HG03442 (cell line): ENCODE measurements around the gene IDH3A.
A peak's percentile ranks its signal among the peaks of the same experiment; 100 is the strongest.

Experiments used
- ATAC-seq: cut with Tn5 transposase; IDR thresholded peaks from one replicate; pipeline ENCODE4 v1.9.1; 2021; ENCODE audit warnings: mild to moderate bottlenecking, moderate library complexity; ENCODE audit not compliant: unreplicated experiment

Gene IDH3A

DNA sequence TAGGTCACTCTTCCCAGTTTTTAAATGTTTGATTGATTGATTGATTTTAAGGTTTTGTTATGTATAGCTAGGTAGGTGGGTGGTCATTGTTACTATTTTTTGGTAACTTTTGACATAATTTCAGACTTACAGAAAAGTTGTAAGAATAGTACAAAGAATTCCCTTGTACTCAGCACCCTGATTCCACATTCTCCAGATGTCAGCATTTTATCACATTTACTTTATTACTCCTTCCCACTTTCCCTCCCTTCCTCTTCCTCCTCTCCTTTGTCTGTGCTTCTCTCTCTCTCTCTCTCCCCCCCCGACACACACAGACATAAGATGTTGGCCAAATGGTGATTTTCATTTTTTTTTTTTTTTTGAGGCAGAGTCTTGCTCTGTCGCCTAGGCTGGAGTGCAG is 14.8 kb downstream of the IDH3A start:
- no peak for ATAC-seq

DNA sequence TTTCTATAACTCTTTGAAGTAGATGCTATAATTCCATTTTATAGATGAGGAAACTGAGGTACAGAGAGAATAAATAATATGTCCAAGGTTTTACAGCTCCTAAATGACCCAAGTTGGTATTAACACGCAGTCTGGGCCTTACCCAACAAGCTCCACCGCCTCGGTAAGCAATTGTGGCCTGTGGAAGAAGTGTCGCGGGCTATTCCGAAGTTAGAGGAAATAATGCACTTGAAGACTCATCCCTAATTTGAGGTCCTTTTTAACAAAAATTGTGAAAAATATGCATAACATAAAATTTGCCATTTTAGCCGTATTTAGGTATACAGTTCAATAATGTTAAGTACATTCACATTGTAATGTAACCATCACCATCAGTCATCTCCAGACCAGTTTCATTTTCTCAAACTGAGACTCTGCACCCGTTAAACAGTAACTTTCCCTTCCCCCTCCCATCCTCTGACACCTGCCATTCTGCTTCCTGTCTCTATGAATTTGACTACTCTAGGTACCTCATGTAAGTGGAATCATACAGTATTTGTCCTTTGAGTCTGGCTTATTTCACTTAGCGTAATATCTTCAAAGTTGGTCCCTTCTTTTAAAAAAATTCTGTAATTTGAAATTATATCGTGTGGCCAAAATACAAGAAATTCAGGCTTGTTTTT is 18.2 kb downstream of the IDH3A start:
- peak; percentile 62 for ATAC-seq

GRCh38 chr15:78168608-78169007 is 19.4 kb downstream of the IDH3A start:
- no peak for ATAC-seq

- peak; percentile 54 for ATAC-seq
Observed at GRCh38 chr15:78170848-78171773, 21.9 kb downstream of the IDH3A start.

DNA sequence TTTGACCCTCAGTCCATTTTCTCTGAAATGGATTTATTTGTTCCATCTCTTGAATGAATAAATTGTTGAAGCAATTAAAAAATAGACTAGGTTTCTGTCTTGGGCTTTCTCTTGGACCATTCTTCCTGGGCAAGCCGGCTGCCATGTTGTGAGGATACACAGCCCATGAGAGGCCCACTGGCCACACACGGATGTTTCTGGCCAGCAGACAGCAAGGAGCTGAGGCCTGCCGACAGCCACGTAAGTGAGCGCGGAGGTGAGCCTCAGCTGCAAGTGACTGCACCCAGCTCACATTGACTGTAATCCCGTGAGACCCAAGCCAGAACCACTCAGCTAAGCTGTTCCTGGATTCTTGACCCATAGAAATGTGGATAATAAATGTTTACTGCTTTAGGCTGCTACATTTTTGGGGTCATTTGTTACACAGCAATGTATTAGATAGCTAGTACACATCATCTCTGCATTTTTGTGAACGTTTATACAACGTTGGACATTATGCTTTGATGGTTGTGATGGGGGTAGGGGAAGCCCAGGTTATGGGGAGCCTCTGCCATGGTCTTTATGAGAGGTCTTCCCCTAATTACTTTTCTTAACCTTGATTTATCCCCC is 22.8 kb downstream of the IDH3A start:
- no peak for ATAC-seq

DNA sequence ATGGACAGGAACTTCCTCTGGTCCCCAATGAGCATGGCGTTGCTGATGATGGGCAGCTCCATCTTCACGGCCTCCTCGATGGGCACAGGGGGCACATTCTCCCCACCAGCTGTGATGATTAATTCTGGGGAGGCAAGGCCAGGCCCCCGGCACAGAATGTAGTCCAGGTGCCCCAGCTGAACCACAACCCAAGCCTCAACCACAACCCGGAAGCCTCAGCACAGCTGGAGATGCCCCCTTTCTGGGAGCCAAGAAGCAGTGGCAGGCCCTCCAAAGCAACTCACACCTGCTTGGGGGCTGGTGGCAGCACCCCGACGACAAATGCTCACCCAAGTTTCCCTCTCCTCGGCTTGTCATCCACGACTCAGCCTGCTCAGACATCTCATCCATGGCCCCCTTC is 25.2 kb downstream of the IDH3A start:
- no peak for ATAC-seq

GRCh38 chr15:78175330-78175729 is 26.2 kb downstream of the IDH3A start:
- ATAC-seq = no peak

DNA sequence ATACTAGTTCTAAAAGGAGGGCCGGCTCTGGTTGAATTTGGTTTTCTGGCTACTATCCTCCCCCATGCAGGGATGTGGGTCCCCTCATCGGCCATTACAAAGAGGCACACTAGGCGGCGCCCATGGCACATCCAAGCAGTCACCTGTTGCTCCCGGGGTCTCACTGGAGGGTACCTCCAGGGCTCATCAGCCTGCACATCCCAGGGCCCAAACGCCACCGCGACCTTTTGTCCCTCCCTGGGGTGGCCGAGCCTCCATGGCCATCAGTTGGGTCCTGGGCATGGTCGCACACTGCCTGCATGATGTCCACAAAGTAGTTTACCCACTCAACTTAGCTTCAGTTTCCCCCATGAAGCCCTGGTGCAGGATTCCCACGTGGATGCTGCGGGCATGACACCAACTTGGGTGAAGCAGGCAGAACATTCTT is 28.3 kb downstream of the IDH3A start:
- no peak for ATAC-seq

- ATAC-seq = no peak
Observed at GRCh38 chr15:78178064-78178463, 28.9 kb downstream of the IDH3A start.

DNA sequence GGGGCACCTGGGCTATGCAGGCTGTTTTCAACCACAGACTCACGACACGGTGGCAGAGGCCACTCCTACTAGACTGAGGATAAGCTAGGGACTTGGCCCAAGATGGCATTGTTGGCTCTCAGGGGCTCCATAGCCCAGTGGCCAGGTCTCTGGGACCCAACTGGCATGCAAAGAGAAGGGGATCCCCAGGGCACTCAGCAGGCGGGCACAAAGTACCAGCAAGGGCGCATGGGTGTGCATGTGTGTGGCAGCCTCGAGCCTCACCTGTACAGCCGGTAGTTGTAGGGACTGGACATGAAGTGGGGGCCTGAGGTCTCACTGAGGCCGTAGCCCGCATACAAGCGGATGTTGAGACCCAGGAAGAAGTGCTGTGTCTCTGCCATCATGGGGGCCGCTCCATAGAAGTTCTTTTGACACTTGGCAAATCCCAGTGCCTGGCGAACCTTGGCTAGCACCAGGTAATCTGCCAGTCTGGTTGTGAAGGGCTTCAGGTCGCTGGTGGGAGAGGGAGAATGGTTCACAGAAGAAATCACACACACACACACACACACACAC is 30.2 kb downstream of the IDH3A start:
- ATAC-seq = no peak

DNA sequence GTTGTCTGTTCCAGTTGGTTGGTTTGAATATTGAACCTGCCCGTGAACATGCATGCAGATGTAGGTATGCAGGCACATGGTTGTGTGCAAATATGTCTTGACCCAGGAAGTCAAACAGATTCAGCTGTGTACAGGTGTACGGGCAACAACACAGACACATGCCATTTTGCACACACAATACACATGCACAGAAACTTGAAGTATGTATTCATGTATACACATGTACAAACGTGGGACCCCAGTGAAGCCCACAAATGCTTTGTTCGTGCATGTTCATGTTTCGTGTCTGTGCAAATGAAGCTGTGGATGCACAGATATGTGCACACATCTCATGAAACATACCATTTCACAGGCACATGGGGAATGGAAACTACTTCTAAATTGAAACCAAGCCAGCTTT is 30.7 kb downstream of the IDH3A start:
- ATAC-seq = no peak

DNA sequence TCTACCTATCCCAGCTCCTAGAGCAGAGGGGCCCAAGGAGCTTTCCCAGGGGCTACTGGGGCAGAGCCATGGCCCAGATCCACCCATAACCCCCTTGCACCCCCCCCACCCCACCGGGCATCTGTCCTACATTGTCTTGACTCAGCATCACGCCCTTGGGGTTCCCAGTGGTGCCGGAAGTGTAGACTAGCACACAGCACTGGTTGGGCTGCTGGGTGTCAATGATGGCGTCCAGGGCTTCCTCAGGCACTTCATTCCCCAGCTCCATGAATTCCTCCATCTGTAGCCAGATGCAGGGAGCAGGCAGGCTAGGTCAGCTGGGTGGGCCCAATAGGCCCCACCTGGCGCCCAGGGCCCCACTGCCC is 33.2 kb downstream of the IDH3A start:
- no peak for ATAC-seq

DNA sequence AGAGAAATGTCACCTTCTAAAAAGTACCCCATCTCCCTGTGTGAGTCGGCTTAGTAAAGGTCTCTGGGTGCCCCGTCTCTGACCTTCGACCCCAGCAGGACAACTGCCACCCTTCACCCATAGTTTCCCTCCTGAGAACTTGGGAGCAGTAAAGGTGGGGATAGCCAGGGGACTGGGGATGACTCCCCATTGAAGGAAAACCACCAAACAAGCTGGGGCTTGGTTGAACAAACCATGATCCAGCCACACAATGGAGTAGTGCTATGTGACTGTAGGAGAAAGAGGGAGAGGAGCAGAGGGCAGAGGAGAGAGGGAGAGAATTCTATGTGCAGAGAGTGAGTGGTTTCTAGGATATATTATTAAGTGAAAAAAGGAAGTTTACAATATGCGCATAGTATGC is 33.7 kb downstream of the IDH3A start:
- no peak for ATAC-seq

DNA sequence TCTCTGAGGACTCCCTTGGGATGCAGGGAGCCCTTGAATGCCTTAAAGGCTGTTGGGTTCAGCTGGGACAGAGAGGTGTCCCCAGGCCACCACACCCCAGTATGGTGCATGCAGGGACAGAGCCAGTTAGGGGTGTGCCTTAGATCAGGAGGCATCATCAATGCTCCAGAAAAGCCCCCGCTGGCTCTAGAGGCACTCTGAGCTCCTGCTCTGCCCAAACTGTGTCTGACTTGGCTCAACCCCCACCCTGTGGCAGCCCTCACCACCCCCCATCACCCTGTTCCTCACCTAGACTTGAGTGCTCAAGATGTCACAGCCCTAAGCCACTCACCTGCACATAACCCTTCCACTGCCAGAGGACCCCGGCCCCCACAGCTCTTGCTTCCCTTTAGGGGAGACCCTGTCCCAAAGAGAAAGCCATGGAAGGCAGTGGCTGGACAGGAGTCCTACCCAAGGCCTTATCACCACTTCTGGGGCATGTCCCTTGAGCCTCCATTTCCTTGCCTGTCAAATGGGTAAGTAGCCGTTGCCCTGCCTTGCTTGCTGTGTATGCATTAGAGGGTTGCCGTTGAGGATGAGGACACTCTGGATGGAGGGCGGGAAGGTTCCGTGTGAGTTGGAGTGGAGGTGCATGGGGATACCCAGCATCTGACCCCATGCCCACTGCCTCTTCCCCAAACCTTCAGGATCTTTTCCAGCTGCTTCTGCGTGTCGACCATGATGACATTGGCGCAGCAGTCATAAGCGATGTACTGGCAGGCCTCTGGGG is 43.8 kb downstream of the IDH3A start:
- ATAC-seq = no peak

DNA sequence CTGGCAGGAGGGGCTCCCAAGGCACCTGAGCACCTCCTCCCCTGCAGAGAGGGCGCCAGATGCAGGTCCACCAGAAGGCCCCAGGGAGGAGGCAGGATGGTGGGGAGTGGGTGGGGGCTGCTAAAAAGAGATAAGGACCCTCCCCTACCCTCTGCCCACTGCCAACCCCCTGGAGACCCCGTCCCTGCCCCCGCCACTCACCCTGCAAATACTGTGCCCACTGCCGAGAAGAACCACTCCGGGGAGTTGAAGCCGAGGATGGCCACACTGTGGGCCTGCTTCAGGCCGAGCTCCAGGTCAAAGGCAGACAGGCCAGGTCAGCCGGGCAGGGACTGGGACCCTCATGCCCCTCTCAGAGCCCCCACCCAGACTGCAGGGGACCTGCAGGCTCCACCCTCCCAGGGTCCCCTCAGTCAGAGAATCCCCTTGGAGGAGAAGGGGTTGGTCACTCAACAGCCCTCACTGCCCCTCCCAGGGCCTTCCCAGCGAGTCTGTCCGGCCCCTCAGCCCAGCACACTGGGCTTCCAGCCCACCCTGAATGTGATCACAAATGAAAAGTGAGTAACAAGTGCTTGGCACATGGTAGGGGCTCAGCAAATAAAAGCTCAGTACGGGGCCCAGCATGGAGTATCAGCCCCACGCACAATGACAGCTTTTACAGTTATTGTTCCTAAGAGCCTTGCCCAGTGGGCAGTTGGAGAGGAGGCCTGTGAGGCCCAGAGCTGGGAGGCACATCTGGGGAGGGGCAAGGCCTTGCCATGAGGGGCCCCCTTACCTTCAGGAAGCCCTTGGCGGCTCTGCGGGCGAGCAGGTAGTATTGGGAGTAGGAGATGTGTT is 44.8 kb downstream of the IDH3A start:
- ATAC-seq = no peak

- no peak for ATAC-seq
Observed at GRCh38 chr15:78194568-78194925, 45.4 kb downstream of the IDH3A start.

DNA sequence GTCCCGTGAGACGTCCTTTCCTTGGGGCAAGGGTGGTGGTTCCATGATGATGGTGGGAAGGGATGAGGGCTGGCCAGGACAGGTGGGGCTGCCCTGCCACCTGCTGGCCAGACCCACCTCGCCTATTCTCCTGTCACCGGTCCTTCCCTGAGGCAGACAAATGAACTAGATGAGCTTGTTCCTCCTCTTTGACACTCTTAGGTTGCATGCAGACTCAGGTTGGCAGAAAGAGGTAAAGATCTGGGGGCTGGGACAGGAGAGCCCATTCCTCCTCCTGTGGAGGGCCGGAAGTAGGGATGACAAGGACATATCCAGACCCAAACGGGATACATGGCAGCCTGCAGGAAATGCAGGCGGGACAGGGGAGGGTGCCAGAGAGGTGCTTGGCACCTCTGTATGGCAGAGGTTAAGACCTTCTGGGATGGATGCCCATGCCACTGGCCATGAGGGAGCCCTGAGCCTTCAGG is 46.6 kb downstream of the IDH3A start:
- ATAC-seq = no peak

DNA sequence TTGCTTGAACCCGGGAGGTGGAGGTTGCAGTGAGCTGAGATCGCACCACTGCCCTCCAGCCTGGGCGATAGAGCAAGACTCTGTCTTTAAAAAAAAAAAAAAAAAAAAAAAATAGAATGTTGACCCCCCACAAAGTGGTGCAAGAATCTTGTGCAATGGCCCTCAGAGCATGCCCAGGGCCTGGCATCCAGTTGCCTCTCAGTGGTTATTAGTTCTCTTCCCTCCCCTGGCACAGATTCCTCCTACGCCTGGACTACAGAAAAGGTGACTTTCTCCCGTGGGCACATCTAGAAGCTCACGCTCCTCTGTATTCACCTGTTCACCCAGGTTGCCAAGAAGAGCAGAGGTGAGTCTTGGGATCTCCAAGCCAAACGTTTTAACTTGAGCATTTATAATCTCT is 48.5 kb downstream of the IDH3A start:
- no peak for ATAC-seq

- ATAC-seq = no peak
Observed at GRCh38 chr15:78200276-78200930, 51.2 kb downstream of the IDH3A start.
